Right hindlimb (tissue), 1 donor: ENCODE data around the gene ENTPD8.

Source experiments
- DNase-seq: peaks from one replicate; pipeline ENCODE4 v3.0.0-alpha.2; 2018

The ENTPD8 gene

GRCh38 chr9:137445930-137446431 is 4.8 kb upstream of the ENTPD8 start:
- no peak for DNase-seq

- peak; percentile 82 for DNase-seq
Observed at GRCh38 chr9:137445275-137445807, 4.2 kb upstream of the ENTPD8 start.

DNA sequence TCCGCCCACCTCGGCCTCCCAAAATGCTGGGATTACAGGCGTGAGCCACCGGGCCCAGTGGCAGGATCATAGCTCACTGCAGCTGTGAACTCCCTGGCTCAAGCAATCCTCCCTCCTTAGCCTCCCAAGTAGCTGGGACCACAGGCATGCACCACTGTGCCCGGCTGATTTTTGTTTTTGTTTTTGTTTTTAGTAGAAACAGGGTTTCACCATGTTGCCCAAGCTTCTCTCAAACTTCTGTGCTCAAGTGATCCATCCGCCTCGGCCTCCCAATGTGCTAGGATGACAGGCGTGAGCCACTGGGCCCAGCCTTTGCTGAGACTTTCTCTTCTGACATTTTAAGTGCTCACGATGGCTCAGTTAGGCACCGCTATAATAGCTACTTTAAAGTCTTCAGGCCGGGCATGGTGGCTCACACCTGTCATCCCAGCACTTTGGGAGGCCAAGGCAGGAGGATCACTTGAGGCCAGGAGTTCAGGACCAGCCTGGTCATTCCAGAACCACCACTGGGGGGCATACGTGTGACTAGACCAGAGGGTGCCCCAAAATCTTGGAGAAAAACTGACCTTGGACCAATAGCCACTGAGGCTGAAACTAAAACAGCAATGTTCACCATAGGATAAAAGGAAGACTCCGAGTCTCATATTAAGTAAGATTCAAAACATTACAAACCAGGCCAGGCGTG is 3.1 kb upstream of the ENTPD8 start:
- no peak for DNase-seq

- DNase-seq = no peak
Observed at GRCh38 chr9:137441935-137442321, 771 bp upstream of the ENTPD8 start.

- no peak for DNase-seq
Observed at GRCh38 chr9:137439158-137439714, 1.9 kb downstream of the ENTPD8 start.

GRCh38 chr9:137438591-137439157 is 2.5 kb downstream of the ENTPD8 start:
- no peak for DNase-seq

DNA sequence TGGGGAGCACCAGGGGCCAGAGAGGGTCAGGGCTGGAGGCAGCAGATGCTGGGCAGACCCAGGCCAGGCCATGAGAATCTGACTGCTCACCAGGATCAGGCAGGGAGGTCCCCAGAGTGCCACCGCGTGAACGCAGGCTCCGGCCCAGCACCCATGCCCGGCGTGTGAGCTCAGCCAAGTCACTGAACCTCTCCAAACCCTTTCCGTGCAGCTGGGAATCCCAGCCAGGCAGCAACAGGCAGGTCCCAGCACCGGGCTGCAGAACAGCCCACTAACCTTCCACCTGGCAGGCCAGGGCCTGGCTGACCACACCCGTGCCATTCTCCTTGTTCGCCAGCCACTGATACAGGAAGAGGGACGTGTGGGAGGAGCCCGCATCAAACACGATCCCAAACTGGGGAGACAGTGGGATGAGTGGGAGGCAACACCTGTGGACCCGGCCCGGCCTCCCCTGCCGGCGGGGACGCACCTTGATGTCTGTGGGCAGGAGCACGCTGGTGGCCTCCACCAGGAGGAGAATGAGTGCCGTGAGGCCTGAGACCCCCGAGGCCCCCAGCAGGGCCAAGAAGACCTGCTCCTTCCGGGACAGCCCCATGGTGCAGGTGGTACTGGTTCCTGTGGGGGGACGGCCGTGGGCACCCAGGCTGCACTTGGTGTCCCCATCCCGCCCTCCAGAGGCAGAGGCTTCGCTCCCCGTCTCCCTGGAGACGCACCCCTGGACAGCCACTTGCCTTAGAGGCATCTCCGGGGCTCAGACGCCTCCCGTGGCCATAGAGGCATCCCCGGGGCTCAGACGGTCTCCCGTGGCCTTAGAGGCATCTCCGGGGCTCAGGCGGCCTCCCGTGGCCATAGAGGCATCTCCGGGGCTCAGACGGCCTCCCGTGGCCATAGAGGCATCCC is 3.2 kb downstream of the ENTPD8 start:
- DNase-seq = peak; percentile 12

DNA sequence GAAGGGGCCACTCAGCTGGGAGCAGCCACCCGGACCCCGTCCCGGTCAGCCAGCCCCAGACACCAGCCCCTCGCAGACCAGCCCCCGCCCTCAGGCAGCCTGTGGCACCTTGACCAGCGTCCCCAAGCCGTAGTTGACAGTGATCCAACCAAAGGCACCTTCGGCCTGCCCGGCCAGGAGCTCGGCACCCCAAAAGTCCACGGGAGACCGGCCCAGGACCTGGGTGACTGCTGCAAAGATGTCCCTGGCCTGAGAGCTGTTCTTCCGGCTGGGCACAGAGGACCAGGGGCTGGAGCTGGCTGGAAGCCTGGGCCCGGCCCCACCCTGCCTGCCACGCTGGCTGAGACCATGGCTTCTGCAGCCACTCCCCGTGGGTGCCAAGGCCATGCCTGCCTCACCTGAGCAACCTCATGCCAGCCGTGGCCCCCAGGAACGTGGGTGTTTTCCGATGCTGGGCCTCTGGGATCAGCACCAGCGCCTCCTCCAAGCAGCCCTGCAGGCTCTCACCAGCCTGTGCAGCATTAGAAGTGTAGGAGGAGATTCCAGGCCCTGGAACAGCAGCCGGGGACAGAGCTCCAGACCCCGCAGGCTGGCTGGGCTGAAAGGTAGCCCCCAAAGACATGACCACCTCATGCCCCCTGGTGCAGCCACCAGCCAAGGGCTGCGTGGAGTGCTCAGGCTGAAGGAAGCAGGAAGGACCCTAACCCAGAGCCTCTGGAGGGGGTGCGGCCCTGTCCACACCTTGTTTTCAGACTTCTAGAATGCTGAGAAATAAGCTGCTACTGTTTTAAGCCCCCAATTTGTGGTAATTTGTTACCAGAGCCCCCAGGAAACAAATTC is 4.2 kb downstream of the ENTPD8 start:
- peak; percentile 16 for DNase-seq

- peak; percentile 24 for DNase-seq
Observed at GRCh38 chr9:137435980-137436760, 5.0 kb downstream of the ENTPD8 start.

GRCh38 chr9:137435381-137435891 is 5.7 kb downstream of the ENTPD8 start:
- peak; percentile 23 for DNase-seq

DNA sequence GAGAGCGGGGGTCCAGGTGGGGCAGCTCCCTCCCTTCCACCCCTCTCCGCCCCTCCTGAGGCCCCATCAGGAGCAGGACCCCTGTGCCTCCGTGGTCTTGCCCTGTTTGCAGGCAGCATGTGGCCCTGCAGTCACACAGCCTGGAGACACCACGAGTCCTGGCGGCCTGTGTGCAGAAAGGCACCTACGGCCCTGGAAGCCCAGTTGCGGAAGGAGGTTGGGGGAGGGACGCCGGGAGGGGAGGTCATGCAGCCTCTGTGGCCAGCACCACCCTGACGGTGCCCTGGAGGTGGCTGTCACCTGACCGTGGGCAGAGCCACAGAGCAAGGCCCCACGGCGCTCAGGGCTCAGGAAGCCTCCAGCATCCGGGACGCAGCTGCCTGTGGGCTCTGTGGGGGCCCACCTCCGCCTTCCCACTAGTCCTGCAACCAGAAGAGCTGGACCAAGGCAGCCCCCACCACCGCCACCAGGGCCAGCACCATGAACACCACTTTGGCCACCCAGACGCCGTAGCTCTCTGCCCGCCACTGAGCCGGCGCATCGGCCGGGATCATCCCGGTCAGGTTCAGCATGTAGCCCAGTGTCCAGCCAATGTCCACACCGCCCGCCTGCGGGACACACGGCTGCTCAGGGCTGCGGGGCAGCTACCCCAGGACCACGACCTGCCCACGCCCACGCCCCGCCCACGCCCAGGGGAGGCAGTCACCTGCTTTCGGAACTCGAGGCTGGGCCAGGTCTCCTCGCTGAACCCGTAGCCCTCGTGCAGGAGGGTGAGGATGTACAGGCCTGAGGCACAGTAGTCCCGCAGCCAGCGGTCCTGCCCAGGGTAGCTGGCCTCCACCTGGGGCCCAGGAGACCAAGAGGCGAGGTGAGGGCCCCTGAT is 6.4 kb downstream of the ENTPD8 start:
- DNase-seq = peak; percentile 16

GRCh38 chr9:137433916-137434431 is 7.2 kb downstream of the ENTPD8 start:
- peak; percentile 8 for DNase-seq

GRCh38 chr9:137433349-137433915 is 7.7 kb downstream of the ENTPD8 start:
- DNase-seq = peak; percentile 13

DNA sequence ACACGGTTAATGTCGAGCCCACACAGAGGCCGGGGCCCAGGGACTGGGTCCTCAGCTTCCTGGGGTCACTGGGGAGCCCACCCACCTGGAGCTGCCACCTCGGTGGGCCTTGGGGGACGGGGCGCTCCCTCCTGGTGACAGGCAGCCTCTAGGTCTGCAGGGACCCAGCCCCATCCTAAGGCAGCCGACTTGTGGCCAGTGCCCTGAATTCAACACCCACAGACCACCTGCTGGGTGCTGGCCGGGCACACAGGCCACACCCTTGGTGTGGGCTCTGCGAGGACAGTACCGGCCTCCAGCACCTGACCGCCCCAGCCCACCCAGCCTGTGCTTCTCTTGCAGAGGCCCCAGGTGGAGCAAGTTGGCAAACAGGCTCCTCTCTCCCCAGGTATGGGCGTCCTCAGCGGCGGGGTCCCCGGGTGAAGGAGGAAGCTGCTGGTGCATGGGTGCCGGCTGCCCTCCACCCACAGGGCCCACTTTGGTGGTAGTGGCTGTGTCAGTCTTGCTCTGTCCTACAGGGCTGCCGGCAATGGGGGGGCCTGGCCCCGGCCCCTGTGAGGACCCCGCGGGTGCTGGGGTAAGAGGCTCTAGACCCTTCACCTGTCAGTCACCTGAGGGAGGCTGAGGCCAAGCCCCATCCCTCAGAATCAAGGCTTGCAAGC is 8.3 kb downstream of the ENTPD8 start:
- DNase-seq = peak; percentile 17

- DNase-seq = peak; percentile 14
Observed at GRCh38 chr9:137431416-137431931, 9.7 kb downstream of the ENTPD8 start.

- DNase-seq = peak; percentile 15
Observed at GRCh38 chr9:137430723-137431415, 10.3 kb downstream of the ENTPD8 start.

DNA sequence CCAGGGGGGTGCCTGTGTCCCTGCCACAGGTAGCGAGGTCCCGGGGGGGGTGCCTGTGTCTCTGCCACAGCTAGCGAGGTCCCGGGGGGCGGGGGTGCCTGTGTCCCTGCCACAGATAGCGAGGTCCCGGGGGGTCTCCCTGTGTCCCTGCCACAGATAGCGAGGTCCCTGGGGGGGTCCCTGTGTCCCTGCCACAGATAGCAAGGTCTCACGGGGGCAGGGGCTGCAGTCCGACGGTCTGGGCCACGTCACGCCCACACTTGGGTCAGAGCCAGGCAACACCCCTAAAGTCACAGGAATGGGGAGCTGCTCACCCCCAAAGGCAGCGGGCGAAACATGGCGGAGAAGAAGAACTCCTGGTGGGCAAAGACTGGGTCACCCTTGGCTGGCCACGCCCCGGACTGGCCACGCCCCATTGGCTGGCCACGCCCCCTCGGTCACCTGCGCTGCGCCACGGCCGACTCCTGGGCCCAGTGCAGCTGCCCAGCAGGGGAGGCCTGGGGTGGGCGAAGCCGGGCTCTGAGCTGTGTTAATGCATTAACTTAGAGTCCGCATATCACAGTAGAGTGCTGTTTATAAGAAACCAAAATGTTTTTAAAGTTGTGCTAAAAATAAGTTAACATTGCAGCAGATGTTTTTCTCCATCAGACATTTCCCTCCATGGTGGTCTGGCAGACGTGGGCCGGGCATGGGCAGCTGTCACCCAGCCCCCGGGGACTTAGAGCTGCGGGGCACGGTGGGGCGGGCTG is 11.0 kb downstream of the ENTPD8 start:
- peak; percentile 30 for DNase-seq
